HEK293 (cell line): ENCODE measurements around the gene UHRF1.

ENCODE experiments used
- HOXA7 ChIP-seq: sonication (generic); formaldehyde crosslinking; IDR thresholded peaks from 2 replicates; pipeline ENCODE4 v1.8.1; 2022; ENCODE audit warnings: missing genetic modification reagents, borderline replicate concordance
- MYNN ChIP-seq: fragments of 450-650 bp; formaldehyde crosslinking; IDR thresholded peaks from 2 replicates; pipeline ENCODE4 v1.5.1; 2016; ENCODE audit warnings: missing biosample characterization, missing genetic modification characterization, borderline replicate concordance
- MZF1 ChIP-seq: fragments of 450-650 bp; formaldehyde crosslinking; IDR thresholded peaks from 2 replicates; pipeline ENCODE4 v1.5.1; 2017; ENCODE audit warnings: missing biosample characterization, missing genetic modification characterization, borderline replicate concordance
- OVOL3 ChIP-seq: fragments of 450-650 bp; formaldehyde crosslinking; IDR thresholded peaks from 2 replicates; pipeline ENCODE4 v1.5.1; 2016; ENCODE audit warnings: missing biosample characterization, missing genetic modification characterization
- SCRT1 ChIP-seq: fragments of 450-650 bp; formaldehyde crosslinking; IDR thresholded peaks from 2 replicates; pipeline ENCODE4 v1.5.1; 2016; ENCODE audit warnings: missing biosample characterization, missing genetic modification characterization, borderline replicate concordance
- SP7 ChIP-seq: fragments of 450-650 bp; formaldehyde crosslinking; IDR thresholded peaks from 2 replicates; pipeline ENCODE4 v1.5.1; 2016; ENCODE audit warnings: missing biosample characterization, missing genetic modification characterization
- YY1 ChIP-seq: fragments of 450-650 bp; formaldehyde crosslinking; IDR thresholded peaks from 2 replicates; pipeline ENCODE4 v1.5.1; 2018; ENCODE audit warnings: missing biosample characterization, missing genetic modification characterization
- YY2 ChIP-seq: fragments of 450-650 bp; formaldehyde crosslinking; IDR thresholded peaks from 2 replicates; pipeline ENCODE4 v1.5.1; 2016; ENCODE audit warnings: missing biosample characterization, missing genetic modification characterization
- ZBTB20 ChIP-seq: fragments of 450-650 bp; formaldehyde crosslinking; IDR thresholded peaks from 2 replicates; pipeline ENCODE4 v1.5.1; 2016; ENCODE audit warnings: missing biosample characterization, missing genetic modification characterization
- ZEB2 ChIP-seq: fragments of 450-650 bp; formaldehyde crosslinking; IDR thresholded peaks from 2 replicates; pipeline ENCODE4 v1.5.1; 2016; ENCODE audit warnings: missing biosample characterization, missing genetic modification characterization
- ZNF155 ChIP-seq: fragments of 450-650 bp; formaldehyde crosslinking; IDR thresholded peaks from 2 replicates; pipeline ENCODE4 v1.5.1; 2016; ENCODE audit warnings: missing biosample characterization, missing genetic modification characterization
- ZNF221 ChIP-seq: fragments of 450-650 bp; formaldehyde crosslinking; IDR thresholded peaks from 2 replicates; pipeline ENCODE4 v1.5.1; 2017; ENCODE audit warnings: missing biosample characterization, missing genetic modification characterization, borderline replicate concordance
- ZNF223 ChIP-seq: fragments of 450-650 bp; formaldehyde crosslinking; IDR thresholded peaks from 2 replicates; pipeline ENCODE4 v1.5.1; 2016; ENCODE audit warnings: missing biosample characterization, missing genetic modification characterization
- ZNF24 ChIP-seq: fragments of 450-650 bp; formaldehyde crosslinking; IDR thresholded peaks from 2 replicates; pipeline ENCODE4 v1.5.1; 2016; ENCODE audit warnings: missing biosample characterization, missing genetic modification characterization
- ZNF292 ChIP-seq: fragments of 450-650 bp; formaldehyde crosslinking; IDR thresholded peaks from 2 replicates; pipeline ENCODE4 v1.5.1; 2016; ENCODE audit warnings: low read depth, missing biosample characterization, missing genetic modification characterization, borderline replicate concordance
- ZNF366 ChIP-seq: fragments of 450-650 bp; formaldehyde crosslinking; conservative IDR thresholded peaks from 2 replicates; pipeline ENCODE4 v1.5.1; 2016; ENCODE audit warnings: missing biosample characterization, missing genetic modification characterization
- ZNF426 ChIP-seq: fragments of 450-650 bp; formaldehyde crosslinking; IDR thresholded peaks from 2 replicates; pipeline ENCODE4 v1.5.1; 2017; ENCODE audit warnings: missing biosample characterization, missing genetic modification characterization, mild to moderate bottlenecking, inconsistent platforms, moderate library complexity
- ZNF629 ChIP-seq: fragments of 450-650 bp; formaldehyde crosslinking; IDR thresholded peaks from 2 replicates; pipeline ENCODE4 v1.5.1; 2017; ENCODE audit warnings: missing biosample characterization, missing genetic modification characterization
- ZNF707 ChIP-seq: fragments of 450-650 bp; formaldehyde crosslinking; IDR thresholded peaks from 2 replicates; pipeline ENCODE4 v1.5.1; 2016; ENCODE audit warnings: missing biosample characterization, missing genetic modification characterization
- TF ChIP-seq, protein P1 (sequence below): fragments of 450-650 bp; formaldehyde crosslinking; IDR thresholded peaks from 2 replicates; pipeline ENCODE4 v1.5.1; 2016; ENCODE audit warnings: missing biosample characterization, missing genetic modification characterization
- TF ChIP-seq, protein P2 (sequence below): fragments of 450-650 bp; formaldehyde crosslinking; IDR thresholded peaks from 2 replicates; pipeline ENCODE4 v1.5.1; 2017; ENCODE audit warnings: missing biosample characterization, missing genetic modification characterization
- TF ChIP-seq, protein P3 (sequence below): fragments of 450-650 bp; formaldehyde crosslinking; IDR thresholded peaks from 2 replicates; pipeline ENCODE4 v1.5.1; 2016; ENCODE audit warnings: missing biosample characterization, missing genetic modification characterization
- TF ChIP-seq, protein P4 (sequence below): fragments of 450-650 bp; formaldehyde crosslinking; IDR thresholded peaks from 2 replicates; pipeline ENCODE4 v1.5.1; 2016; ENCODE audit warnings: missing biosample characterization, missing genetic modification characterization, low read depth
- TF ChIP-seq, protein P5 (sequence below): fragments of 450-650 bp; formaldehyde crosslinking; IDR thresholded peaks from 2 replicates; pipeline ENCODE4 v1.5.1; 2017; ENCODE audit warnings: missing biosample characterization, missing genetic modification characterization
- TF ChIP-seq, protein P6 (sequence below): fragments of 450-650 bp; formaldehyde crosslinking; IDR thresholded peaks from 2 replicates; pipeline ENCODE4 v1.5.1; 2016; ENCODE audit warnings: missing biosample characterization, missing genetic modification characterization

The UHRF1 gene

DNA sequence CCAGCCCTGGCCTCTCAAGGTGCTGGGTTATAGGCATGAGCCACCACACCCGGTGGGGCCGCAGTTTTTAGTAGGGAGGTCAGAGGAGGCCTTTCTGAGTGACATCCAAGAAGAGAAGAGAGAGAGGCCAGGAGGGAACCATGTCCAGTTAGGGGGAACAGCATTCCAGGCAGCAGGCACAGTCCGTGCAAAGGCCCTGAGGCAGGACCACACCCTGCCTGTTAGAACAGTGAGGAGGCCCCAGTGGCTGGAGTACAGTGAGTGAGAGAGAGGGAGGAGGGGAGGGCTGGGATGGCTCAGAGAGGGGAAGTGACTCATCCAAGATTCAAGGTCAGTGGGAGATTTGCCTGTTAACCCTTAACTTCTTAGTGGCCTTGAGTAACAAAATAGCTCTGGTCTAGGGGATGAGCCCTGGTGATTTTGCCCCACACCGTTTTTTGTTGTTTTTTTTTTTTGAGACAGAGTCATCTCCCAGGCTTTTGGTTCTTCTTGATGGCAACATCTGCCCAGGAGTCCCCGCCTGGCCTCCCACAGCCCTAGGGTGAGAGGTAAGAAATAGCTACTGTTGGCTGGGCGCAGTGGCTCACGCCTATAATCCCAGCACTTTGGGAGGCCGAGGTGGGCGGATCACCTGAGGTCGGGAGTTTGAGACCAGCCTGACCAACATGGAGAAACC, 39.1 kb upstream of the UHRF1 start (continued):
- TF ChIP-seq, protein P1, sequence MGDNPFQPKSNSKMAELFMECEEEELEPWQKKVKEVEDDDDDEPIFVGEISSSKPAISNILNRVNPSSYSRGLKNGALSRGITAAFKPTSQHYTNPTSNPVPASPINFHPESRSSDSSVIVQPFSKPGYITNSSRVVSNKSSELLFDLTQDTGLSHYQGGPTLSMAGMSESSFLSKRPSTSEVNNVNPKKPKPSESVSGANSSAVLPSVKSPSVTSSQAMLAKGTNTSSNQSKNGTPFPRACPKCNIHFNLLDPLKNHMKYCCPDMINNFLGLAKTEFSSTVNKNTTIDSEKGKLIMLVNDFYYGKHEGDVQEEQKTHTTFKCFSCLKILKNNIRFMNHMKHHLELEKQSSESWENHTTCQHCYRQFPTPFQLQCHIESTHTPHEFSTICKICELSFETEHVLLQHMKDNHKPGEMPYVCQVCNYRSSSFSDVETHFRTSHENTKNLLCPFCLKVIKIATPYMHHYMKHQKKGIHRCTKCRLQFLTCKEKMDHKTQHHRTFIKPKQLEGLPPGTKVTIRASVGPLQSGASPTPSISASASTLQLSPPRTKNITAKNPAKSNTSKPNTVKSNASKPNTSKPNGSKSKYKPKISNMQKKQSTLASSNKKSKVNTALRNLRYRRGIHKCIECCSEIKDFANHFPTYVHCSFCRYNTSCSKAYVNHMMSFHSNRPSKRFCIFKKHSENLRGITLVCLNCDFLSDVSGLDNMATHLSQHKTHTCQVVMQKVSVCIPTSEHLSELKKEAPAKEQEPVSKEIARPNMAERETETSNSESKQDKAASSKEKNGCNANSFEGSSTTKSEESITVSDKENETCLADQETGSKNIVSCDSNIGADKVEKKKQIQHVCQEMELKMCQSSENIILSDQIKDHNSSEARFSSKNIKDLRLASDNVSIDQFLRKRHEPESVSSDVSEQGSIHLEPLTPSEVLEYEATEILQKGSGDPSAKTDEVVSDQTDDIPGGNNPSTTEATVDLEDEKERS (tag by site-specific recombination): peak; percentile 99
- TF ChIP-seq ZNF366 (tag by site-specific recombination): peak; percentile 61
- 0 out of 2 replicates have a peak, but pooled peaks have one; percentile 16 for TF ChIP-seq ZNF24 (tag by site-specific recombination)
- peak; percentile 90 for TF ChIP-seq SP7 (tag by site-specific recombination)
- TF ChIP-seq, protein P2, sequence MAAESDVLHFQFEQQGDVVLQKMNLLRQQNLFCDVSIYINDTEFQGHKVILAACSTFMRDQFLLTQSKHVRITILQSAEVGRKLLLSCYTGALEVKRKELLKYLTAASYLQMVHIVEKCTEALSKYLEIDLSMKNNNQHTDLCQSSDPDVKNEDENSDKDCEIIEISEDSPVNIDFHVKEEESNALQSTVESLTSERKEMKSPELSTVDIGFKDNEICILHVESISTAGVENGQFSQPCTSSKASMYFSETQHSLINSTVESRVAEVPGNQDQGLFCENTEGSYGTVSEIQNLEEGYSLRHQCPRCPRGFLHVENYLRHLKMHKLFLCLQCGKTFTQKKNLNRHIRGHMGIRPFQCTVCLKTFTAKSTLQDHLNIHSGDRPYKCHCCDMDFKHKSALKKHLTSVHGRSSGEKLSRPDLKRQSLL (tag by site-specific recombination): no peak
- no peak for TF ChIP-seq YY2 (tag by site-specific recombination)
- no peak for TF ChIP-seq ZNF223 (tag by site-specific recombination)
- TF ChIP-seq HOXA7 (CRISPR knock-in tag): no peak
- TF ChIP-seq ZNF155 (tag by site-specific recombination): no peak
- no peak for TF ChIP-seq MYNN
- TF ChIP-seq, protein P3, sequence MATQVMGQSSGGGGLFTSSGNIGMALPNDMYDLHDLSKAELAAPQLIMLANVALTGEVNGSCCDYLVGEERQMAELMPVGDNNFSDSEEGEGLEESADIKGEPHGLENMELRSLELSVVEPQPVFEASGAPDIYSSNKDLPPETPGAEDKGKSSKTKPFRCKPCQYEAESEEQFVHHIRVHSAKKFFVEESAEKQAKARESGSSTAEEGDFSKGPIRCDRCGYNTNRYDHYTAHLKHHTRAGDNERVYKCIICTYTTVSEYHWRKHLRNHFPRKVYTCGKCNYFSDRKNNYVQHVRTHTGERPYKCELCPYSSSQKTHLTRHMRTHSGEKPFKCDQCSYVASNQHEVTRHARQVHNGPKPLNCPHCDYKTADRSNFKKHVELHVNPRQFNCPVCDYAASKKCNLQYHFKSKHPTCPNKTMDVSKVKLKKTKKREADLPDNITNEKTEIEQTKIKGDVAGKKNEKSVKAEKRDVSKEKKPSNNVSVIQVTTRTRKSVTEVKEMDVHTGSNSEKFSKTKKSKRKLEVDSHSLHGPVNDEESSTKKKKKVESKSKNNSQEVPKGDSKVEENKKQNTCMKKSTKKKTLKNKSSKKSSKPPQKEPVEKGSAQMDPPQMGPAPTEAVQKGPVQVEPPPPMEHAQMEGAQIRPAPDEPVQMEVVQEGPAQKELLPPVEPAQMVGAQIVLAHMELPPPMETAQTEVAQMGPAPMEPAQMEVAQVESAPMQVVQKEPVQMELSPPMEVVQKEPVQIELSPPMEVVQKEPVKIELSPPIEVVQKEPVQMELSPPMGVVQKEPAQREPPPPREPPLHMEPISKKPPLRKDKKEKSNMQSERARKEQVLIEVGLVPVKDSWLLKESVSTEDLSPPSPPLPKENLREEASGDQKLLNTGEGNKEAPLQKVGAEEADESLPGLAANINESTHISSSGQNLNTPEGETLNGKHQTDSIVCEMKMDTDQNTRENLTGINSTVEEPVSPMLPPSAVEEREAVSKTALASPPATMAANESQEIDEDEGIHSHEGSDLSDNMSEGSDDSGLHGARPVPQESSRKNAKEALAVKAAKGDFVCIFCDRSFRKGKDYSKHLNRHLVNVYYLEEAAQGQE (tag by site-specific recombination): no peak
- TF ChIP-seq, protein P4, sequence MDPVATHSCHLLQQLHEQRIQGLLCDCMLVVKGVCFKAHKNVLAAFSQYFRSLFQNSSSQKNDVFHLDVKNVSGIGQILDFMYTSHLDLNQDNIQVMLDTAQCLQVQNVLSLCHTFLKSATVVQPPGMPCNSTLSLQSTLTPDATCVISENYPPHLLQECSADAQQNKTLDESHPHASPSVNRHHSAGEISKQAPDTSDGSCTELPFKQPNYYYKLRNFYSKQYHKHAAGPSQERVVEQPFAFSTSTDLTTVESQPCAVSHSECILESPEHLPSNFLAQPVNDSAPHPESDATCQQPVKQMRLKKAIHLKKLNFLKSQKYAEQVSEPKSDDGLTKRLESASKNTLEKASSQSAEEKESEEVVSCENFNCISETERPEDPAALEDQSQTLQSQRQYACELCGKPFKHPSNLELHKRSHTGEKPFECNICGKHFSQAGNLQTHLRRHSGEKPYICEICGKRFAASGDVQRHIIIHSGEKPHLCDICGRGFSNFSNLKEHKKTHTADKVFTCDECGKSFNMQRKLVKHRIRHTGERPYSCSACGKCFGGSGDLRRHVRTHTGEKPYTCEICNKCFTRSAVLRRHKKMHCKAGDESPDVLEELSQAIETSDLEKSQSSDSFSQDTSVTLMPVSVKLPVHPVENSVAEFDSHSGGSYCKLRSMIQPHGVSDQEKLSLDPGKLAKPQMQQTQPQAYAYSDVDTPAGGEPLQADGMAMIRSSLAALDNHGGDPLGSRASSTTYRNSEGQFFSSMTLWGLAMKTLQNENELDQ (tag by site-specific recombination): no peak
- TF ChIP-seq SCRT1 (tag by site-specific recombination): no peak
- TF ChIP-seq MZF1 (tag by site-specific recombination): peak; percentile 91; the same call in 1 of the 2 replicates
- TF ChIP-seq, protein P5, sequence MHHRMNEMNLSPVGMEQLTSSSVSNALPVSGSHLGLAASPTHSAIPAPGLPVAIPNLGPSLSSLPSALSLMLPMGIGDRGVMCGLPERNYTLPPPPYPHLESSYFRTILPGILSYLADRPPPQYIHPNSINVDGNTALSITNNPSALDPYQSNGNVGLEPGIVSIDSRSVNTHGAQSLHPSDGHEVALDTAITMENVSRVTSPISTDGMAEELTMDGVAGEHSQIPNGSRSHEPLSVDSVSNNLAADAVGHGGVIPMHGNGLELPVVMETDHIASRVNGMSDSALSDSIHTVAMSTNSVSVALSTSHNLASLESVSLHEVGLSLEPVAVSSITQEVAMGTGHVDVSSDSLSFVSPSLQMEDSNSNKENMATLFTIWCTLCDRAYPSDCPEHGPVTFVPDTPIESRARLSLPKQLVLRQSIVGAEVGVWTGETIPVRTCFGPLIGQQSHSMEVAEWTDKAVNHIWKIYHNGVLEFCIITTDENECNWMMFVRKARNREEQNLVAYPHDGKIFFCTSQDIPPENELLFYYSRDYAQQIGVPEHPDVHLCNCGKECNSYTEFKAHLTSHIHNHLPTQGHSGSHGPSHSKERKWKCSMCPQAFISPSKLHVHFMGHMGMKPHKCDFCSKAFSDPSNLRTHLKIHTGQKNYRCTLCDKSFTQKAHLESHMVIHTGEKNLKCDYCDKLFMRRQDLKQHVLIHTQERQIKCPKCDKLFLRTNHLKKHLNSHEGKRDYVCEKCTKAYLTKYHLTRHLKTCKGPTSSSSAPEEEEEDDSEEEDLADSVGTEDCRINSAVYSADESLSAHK (tag by site-specific recombination): no peak
- TF ChIP-seq, protein P6, sequence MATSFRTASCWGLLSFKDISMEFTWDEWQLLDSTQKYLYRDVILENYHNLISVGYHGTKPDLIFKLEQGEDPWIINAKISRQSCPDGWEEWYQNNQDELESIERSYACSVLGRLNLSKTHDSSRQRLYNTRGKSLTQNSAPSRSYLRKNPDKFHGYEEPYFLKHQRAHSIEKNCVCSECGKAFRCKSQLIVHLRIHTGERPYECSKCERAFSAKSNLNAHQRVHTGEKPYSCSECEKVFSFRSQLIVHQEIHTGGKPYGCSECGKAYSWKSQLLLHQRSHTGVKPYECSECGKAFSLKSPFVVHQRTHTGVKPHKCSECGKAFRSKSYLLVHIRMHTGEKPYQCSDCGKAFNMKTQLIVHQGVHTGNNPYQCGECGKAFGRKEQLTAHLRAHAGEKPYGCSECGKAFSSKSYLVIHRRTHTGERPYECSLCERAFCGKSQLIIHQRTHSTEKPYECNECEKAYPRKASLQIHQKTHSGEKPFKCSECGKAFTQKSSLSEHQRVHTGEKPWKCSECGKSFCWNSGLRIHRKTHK: no peak
- no peak for TF ChIP-seq ZNF221 (tag by site-specific recombination)
- no peak for TF ChIP-seq ZNF426 (tag by site-specific recombination)
- TF ChIP-seq ZNF707 (tag by site-specific recombination): no peak
- TF ChIP-seq ZBTB20: no peak
- TF ChIP-seq YY1 (tag by site-specific recombination): no peak
- peak; percentile 64; the same call in 1 of the 2 replicates for TF ChIP-seq ZNF629 (tag by site-specific recombination)
- no peak for TF ChIP-seq ZNF292 (tag by site-specific recombination)
- no peak for TF ChIP-seq OVOL3 (tag by site-specific recombination)
- peak; percentile 56 for TF ChIP-seq ZEB2 (tag by site-specific recombination)
